ENCODE data around the gene NFIC.

DNA sequence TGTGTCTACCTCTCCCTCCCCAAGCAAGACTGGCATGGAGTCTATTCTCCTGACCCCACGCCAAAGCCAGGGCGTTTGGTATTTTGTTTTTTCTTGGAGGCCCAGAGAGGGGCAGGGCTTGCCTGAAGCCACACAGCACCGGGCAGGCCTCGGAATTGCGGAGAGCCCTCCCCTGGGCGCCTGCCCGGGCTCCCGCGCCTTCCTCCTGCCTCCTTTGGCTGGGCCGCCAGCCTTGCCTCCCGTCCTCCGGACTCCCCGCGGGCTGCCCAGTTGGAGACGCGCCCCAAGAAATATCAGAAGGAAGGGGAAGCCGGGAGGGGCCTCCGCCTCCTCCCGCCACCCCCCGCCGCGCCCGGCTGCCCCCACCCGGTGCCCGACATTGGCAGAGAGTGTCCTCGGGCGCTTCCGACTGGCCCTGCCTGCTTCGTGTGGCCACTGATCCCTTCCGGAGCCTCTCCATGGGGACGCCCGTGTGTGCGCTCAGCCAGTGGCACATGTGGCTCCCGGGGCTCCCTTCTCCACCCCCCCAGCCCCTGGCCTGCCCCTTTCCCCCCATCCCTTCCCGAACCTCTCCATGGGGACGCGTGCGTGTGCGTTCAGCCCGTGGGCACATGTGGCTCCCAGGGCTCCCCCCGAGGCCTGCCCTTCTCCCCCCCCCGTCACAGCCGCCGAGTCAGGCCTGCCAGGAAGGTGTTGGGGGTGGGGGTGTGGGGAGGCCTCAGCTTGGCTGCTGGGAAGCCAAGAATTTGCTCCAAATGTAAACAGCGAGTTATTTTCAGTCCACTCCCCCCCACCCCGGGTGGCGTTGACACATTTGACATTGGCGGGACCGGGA lies 37.3 kb downstream of the NFIC start:
- TF ChIP-seq ZNF24 (IDR thresholded peaks at IDR 0.05) = no peak
- TF ChIP-seq, protein P1, sequence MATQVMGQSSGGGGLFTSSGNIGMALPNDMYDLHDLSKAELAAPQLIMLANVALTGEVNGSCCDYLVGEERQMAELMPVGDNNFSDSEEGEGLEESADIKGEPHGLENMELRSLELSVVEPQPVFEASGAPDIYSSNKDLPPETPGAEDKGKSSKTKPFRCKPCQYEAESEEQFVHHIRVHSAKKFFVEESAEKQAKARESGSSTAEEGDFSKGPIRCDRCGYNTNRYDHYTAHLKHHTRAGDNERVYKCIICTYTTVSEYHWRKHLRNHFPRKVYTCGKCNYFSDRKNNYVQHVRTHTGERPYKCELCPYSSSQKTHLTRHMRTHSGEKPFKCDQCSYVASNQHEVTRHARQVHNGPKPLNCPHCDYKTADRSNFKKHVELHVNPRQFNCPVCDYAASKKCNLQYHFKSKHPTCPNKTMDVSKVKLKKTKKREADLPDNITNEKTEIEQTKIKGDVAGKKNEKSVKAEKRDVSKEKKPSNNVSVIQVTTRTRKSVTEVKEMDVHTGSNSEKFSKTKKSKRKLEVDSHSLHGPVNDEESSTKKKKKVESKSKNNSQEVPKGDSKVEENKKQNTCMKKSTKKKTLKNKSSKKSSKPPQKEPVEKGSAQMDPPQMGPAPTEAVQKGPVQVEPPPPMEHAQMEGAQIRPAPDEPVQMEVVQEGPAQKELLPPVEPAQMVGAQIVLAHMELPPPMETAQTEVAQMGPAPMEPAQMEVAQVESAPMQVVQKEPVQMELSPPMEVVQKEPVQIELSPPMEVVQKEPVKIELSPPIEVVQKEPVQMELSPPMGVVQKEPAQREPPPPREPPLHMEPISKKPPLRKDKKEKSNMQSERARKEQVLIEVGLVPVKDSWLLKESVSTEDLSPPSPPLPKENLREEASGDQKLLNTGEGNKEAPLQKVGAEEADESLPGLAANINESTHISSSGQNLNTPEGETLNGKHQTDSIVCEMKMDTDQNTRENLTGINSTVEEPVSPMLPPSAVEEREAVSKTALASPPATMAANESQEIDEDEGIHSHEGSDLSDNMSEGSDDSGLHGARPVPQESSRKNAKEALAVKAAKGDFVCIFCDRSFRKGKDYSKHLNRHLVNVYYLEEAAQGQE (IDR thresholded peaks at IDR 0.05; ENCODE audit: low read depth, low read length) = no peak
- no peak for TF ChIP-seq BACH1 (IDR thresholded peaks at IDR 0.05; ENCODE audit: borderline replicate concordance)
